Measurements from ENCODE around the gene SNAP23.

DNA sequence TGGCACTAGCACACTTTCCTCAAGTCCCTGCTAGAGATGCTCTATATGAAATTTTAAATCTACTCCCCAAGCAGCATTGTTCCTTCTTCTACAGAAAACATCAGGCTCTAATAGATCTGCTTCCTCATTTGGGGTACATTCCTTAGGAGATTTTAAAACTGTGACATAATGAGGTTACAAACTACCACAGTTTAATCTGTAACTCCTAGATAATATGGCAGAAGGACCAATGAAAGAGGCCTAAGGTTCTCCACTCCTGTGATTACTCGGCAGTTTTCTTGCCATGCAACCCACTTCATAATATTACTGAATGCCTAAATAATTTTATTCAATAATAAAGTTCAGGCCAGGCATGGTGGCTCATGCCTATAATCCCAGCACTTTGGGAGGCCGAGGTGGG, 20.6 kb upstream of the SNAP23 start:
- TF ChIP-seq EZH2phosphoT487 (IDR thresholded peaks at IDR 0.05) (no peak), EZH2 (IDR thresholded peaks at IDR 0.05) (no peak)
- TF ChIP-seq, protein P1, sequence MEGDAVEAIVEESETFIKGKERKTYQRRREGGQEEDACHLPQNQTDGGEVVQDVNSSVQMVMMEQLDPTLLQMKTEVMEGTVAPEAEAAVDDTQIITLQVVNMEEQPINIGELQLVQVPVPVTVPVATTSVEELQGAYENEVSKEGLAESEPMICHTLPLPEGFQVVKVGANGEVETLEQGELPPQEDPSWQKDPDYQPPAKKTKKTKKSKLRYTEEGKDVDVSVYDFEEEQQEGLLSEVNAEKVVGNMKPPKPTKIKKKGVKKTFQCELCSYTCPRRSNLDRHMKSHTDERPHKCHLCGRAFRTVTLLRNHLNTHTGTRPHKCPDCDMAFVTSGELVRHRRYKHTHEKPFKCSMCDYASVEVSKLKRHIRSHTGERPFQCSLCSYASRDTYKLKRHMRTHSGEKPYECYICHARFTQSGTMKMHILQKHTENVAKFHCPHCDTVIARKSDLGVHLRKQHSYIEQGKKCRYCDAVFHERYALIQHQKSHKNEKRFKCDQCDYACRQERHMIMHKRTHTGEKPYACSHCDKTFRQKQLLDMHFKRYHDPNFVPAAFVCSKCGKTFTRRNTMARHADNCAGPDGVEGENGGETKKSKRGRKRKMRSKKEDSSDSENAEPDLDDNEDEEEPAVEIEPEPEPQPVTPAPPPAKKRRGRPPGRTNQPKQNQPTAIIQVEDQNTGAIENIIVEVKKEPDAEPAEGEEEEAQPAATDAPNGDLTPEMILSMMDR (IDR thresholded peaks at IDR 0.05) = no peak
